A549 (cell line): ENCODE data around the gene PLGRKT. TPM values are rescaled to one million over a fixed set of nuclear protein-coding genes. Genes with fewer than 3 reads are reported as not detected.

ENCODE experiments used
- ATAC-seq, 2 experiments: fragments of 200-7000 bp in 1 of 2; fragments of >200 bp in 1 of 2; cut with Nextera tagmentation in 1 of 2; cut with Tn5 transposase in 1 of 2; 3 replicates each; pipeline versions ENCODE4 v1.8.0 to v1.9.1; 2018 to 2020; ENCODE audit warnings: mild to moderate bottlenecking in 1 of 2, moderate library complexity in 1 of 2
- CTCF ChIA-PET: fragments of 300-600 bp; sonication (Branson Sonifier 250); formaldehyde crosslinking; extraction: SDS; loops from one replicate; lab custom pipeline; 2021; ENCODE audit warnings: antibody characterized with exemption, inconsistent platforms; lab: Yijun Ruan, JAX
- POLR2A ChIA-PET: fragments of 350-600 bp; formaldehyde crosslinking; extraction: SDS; loops from one replicate; lab custom pipeline; 2021; ENCODE audit warnings: antibody characterized with exemption, inconsistent platforms; lab: Yijun Ruan, JAX
- DNase-seq, 2 experiments: peaks; one replicate each; pipeline versions ENCODE4 v3.0.0 to v3.0.0-alpha.2; 2011 to 2016; ENCODE audit warnings: low read depth in 1 of 2, low spot score in 1 of 2
- FAIRE-seq: peaks from 2 replicates; lab custom pipeline; 2011; peaks lifted over from hg19 to GRCh38; lab: Jason Lieb, UNC
- H3K27ac ChIP-seq, 2 experiments: fragments of >200 bp; sonication (Bioruptor Twin); formaldehyde crosslinking; 3 replicates each; pipeline ENCODE4 v1.5.1; 2016 to 2017
- H3K4me1 ChIP-seq: fragments of >200 bp; sonication (Bioruptor Twin); formaldehyde crosslinking; 3 replicates; pipeline ENCODE4 v1.6.1; 2016
- H3K4me2 ChIP-seq: fragments of >200 bp; sonication (Bioruptor Twin); formaldehyde crosslinking; 3 replicates; pipeline ENCODE4 v1.6.1; 2016
- H3K4me3 ChIP-seq: fragments of >200 bp; sonication (Bioruptor Twin); formaldehyde crosslinking; 3 replicates; pipeline ENCODE4 v1.5.1; 2016
- H3K9me3 ChIP-seq: fragments of >200 bp; sonication (Bioruptor Twin); formaldehyde crosslinking; 3 replicates; pipeline ENCODE4 v1.6.1; 2016
- ATOH8 ChIP-seq: fragments of 250-450 bp; sonication (Bioruptor Pico); IDR thresholded peaks from 2 replicates; pipeline ENCODE4 v1.5.0; 2020; ENCODE audit warnings: low read depth, mild to moderate bottlenecking, moderate library complexity
- BCL3 ChIP-seq: fragments of >200 bp; sonication (Bioruptor Twin); formaldehyde crosslinking; IDR thresholded peaks from 3 replicates; pipeline ENCODE4 v1.6.1; 2016
- CBX8 ChIP-seq: fragments of 200-600 bp; sonication (generic); IDR thresholded peaks from 2 replicates; pipeline ENCODE4 v1.6.1; 2016
- CHD2 ChIP-seq: fragments of 150-350 bp; IDR thresholded peaks from 2 replicates; pipeline ENCODE4 v1.6.1; 2014; ENCODE audit warnings: low read length; ENCODE audit not compliant: partially characterized antibody
- CHD4 ChIP-seq: fragments of 200-600 bp; sonication (generic); IDR thresholded peaks from 2 replicates; pipeline ENCODE4 v1.6.1; 2016; ENCODE audit warnings: antibody characterized with exemption, mild to moderate bottlenecking, borderline replicate concordance
- CTCF ChIP-seq: fragments of >200 bp; sonication (Bioruptor Twin); formaldehyde crosslinking; IDR thresholded peaks from 3 replicates; pipeline ENCODE4 v1.5.1; 2016
- EHF ChIP-seq: fragments of 250-450 bp; sonication (Bioruptor Pico); IDR thresholded peaks from 2 replicates; pipeline ENCODE4 v1.5.0; 2020; ENCODE audit warnings: mild to moderate bottlenecking
- HOXA7 ChIP-seq: fragments of 250-450 bp; sonication (Bioruptor Pico); IDR thresholded peaks from 2 replicates; pipeline ENCODE4 v1.5.0; 2020; ENCODE audit warnings: mild to moderate bottlenecking, moderate library complexity
- HOXB5 ChIP-seq: fragments of 250-450 bp; sonication (Bioruptor Pico); IDR thresholded peaks from 2 replicates; pipeline ENCODE4 v1.5.0; 2020; ENCODE audit warnings: mild to moderate bottlenecking, moderate library complexity
- JUNB ChIP-seq: fragments of >200 bp; sonication (Bioruptor Twin); formaldehyde crosslinking; IDR thresholded peaks from 2 replicates; pipeline ENCODE4 v1.6.1; 2016
- MAFK ChIP-seq: fragments of 450-650 bp; IDR thresholded peaks from 2 replicates; pipeline ENCODE4 v1.6.1; 2014; ENCODE audit not compliant: partially characterized antibody
- NPAS2 ChIP-seq: fragments of 250-450 bp; sonication (Bioruptor Pico); IDR thresholded peaks from 2 replicates; pipeline ENCODE4 v1.8.0; 2022; ENCODE audit warnings: mild to moderate bottlenecking, moderate library complexity, borderline replicate concordance
- RARB ChIP-seq: fragments of 250-450 bp; sonication (Bioruptor Pico); IDR thresholded peaks from 2 replicates; pipeline ENCODE4 v1.8.0; 2021; ENCODE audit warnings: mild to moderate bottlenecking, moderate library complexity
- RFX5 ChIP-seq: fragments of 450-650 bp; IDR thresholded peaks from 2 replicates; pipeline ENCODE4 v1.7.1; 2014; ENCODE audit warnings: antibody characterized with exemption, mild to moderate bottlenecking, moderate library complexity
- SREBF2 ChIP-seq: fragments of 450-650 bp; IDR thresholded peaks from 2 replicates; pipeline ENCODE4 v1.6.1; 2014; ENCODE audit warnings: mild to moderate bottlenecking, moderate library complexity
- TP53 ChIP-seq: fragments of 250-450 bp; sonication (Bioruptor Pico); IDR thresholded peaks from 2 replicates; pipeline ENCODE4 v1.5.0; 2021; ENCODE audit warnings: mild to moderate bottlenecking, moderate library complexity
- ZFP36 ChIP-seq: fragments of 450-650 bp; IDR thresholded peaks from 2 replicates; pipeline ENCODE4 v1.6.1; 2014; ENCODE audit warnings: borderline replicate concordance; ENCODE audit not compliant: partially characterized antibody
- WGBS: methylation state at CpG from one replicate; pipeline ENCODE4 v1.1.6; 2017; ENCODE audit errors: missing lambda C conversion rate; 5-methylcytosine and 5-hydroxymethylcytosine counted together
- polyA plus RNA-seq, 4 experiments: library from polyadenylated mRNA; depleted of rRNA in 3 of 4; stranded (reverse); fragments of >200 nt; fragmentation: RNase III in 1 of 4; extraction: RNeasy Plus Mini Kit Qiagen cat#74134 plus additional on column Dnase treatment in 1 of 4; gene quantifications; 2 replicates in 3 of 4; 3 replicates in 1 of 4; pipeline ENCODE4 v1.2.3, GENCODE V29; 2011 to 2017
- TF ChIP-seq, protein P1 (sequence below): fragments of 150-350 bp; IDR thresholded peaks from 2 replicates; pipeline ENCODE4 v1.6.1; 2014; ENCODE audit warnings: low read depth, mild to moderate bottlenecking, low read length
- TF ChIP-seq, protein P2 (sequence below): fragments of 200-600 bp; sonication (generic); IDR thresholded peaks from 2 replicates; pipeline ENCODE4 v1.6.1; 2016; ENCODE audit warnings: antibody characterized with exemption, mild to moderate bottlenecking, moderate library complexity

PLGRKT gene
- polyA plus RNA-seq, 2 of the 4 experiments (the other 2 are of a cell fraction), result 24.3 to 37.7 TPM

- POLR2A ChIA-PET, result no interaction called here
- peak in 1 of 2 experiments; percentile 66; a peak in 3 of 6 replicates for ATAC-seq
- WGBS, result 90% methylated on average over 3 of the region's 3 CpGs
- no peak for TF ChIP-seq CTCF
- no peak for TF ChIP-seq JUNB
- no peak for TF ChIP-seq EHF (CRISPR knock-in tag)
- TF ChIP-seq CHD2, result no peak
- no peak for TF ChIP-seq ATOH8 (CRISPR knock-in tag)
- no peak for TF ChIP-seq BCL3
- no peak for TF ChIP-seq SREBF2
- TF ChIP-seq, protein P1, sequence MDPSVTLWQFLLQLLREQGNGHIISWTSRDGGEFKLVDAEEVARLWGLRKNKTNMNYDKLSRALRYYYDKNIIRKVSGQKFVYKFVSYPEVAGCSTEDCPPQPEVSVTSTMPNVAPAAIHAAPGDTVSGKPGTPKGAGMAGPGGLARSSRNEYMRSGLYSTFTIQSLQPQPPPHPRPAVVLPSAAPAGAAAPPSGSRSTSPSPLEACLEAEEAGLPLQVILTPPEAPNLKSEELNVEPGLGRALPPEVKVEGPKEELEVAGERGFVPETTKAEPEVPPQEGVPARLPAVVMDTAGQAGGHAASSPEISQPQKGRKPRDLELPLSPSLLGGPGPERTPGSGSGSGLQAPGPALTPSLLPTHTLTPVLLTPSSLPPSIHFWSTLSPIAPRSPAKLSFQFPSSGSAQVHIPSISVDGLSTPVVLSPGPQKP, result no peak
- TF ChIP-seq CBX8, result no peak
- TF ChIP-seq MAFK, result no peak
- TF ChIP-seq HOXB5, result no peak
- TF ChIP-seq CHD4, result no peak
- no peak for TF ChIP-seq TP53 (CRISPR knock-in tag)
- TF ChIP-seq, protein P2, sequence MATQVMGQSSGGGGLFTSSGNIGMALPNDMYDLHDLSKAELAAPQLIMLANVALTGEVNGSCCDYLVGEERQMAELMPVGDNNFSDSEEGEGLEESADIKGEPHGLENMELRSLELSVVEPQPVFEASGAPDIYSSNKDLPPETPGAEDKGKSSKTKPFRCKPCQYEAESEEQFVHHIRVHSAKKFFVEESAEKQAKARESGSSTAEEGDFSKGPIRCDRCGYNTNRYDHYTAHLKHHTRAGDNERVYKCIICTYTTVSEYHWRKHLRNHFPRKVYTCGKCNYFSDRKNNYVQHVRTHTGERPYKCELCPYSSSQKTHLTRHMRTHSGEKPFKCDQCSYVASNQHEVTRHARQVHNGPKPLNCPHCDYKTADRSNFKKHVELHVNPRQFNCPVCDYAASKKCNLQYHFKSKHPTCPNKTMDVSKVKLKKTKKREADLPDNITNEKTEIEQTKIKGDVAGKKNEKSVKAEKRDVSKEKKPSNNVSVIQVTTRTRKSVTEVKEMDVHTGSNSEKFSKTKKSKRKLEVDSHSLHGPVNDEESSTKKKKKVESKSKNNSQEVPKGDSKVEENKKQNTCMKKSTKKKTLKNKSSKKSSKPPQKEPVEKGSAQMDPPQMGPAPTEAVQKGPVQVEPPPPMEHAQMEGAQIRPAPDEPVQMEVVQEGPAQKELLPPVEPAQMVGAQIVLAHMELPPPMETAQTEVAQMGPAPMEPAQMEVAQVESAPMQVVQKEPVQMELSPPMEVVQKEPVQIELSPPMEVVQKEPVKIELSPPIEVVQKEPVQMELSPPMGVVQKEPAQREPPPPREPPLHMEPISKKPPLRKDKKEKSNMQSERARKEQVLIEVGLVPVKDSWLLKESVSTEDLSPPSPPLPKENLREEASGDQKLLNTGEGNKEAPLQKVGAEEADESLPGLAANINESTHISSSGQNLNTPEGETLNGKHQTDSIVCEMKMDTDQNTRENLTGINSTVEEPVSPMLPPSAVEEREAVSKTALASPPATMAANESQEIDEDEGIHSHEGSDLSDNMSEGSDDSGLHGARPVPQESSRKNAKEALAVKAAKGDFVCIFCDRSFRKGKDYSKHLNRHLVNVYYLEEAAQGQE, result no peak
- TF ChIP-seq NPAS2 (CRISPR knock-in tag), result no peak
- no peak for TF ChIP-seq RARB (CRISPR knock-in tag)
- TF ChIP-seq RFX5, result no peak
- no peak for TF ChIP-seq HOXA7 (CRISPR knock-in tag)
- TF ChIP-seq ZFP36, result no peak
- TF ChIP-seq, all 56 proteins: peak for 0
- Histone ChIP-seq H3K4me1 (no peaks in the 10 kb centered on the region), H3K9me3 (no peaks in the 10 kb centered on the region), H3K4me3 (no peak overlapping the region), H3K27ac (no peak overlapping the region), H3K4me2 (no peak overlapping the region)
- no peak for DNase-seq
- FAIRE-seq, result no peak
- CTCF ChIA-PET, result interaction anchor here (1.4 to 10.0 kb wide), 2 partner anchors 170 to 244 kb away, joined by 3 to 86 read pairs; partner anchors contain the start of gene INSL6
These were observed 6.8 kb downstream of the PLGRKT start for GRCh38 chr9:5430912-5431311.
